CD1c-positive myeloid dendritic cell (primary cell): Measurements from ENCODE around the gene TBC1D2B.

Source experiments
- DNase-seq: peaks from one replicate; pipeline ENCODE4 v3.0.0-alpha.2; 2016; ENCODE audit errors: extremely low spot score

TBC1D2B gene

DNA sequence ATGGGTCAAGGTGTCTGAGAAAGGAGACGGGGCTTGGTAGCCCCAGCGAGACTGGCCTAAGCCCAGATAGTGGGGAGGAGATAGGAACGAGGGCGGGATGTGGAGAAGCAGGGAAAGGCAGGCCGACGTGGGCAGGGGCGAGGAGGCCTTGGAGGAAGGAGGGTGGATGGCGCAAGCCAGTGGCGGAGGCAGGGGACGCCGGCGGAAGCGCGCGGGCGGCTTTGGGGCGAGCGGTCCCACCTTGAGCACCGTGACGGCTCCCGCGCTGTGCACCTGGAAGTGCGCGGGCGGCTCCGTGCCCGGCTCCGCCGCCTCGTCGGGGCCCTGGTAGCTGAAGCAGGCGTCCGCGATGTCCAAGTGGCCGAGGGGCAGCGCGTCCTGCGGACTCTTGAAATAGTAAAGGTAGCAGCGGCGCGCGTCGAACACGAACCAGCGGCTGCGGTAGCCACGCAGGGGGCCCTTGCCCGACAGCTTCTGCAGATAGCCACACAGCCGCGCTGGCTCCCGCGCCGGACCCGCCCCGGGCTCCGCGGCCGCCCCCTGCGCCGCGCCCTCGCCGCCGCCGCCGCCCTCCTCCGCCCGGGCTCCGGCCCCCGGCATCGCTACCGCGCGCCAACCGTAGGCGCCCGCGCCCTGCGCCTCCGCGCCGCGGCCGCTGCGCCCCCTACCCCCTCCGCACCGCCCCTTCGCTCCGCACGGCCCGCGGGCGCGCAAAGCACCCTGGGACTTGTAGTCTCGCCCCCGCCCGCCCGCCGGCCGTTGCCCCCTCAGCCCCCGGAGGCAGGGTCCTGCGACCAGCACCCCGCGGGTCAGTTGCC lies at the start of gene TBC1D2B:
TSS of gene TBC1D2B (minus strand) at position 659 of the 818 bp plus-strand sequence. CDS start at position 600, 59 bp downstream.
- DNase-seq = peak; percentile 63

DNA sequence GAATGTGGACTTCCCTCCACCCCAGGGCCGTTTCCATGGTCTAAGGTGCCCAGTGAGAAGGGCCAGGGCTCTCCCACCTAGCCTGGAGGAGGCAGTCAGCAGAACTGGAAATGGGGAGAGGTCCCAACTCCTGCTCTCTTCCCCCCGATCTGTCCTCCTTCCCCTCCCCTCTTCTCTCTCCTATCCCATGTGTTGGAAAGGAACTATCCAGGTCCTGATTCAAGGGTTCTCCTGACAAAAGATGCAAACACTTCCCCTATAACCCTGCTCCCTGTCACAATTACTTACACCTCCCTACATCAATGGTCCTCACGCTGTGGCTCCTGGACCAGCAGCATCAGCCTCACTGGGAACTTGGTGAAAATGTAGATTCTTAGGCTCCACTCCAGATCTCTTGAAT lies 47.8 kb upstream of the TBC1D2B start:
- DNase-seq = no peak

DNA sequence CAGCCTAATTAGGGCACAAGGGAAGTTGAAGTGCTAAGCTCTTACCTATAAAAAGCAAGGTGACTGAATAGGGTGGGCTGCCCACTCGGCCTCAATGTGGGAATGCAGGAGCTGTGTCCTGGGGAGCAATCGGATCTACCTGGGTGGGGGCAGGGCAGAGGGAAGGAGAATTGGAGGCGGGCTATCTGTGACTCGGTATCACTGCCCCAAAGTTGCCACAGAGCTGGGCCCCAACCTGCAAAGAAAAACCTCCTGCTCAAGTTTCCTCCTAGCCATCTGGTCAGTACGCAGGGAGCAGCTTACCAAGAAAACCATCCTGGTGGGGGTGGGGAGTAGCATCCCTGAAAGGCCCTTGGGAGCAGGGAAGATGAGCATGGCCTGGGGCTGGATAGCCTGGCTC lies 43.0 kb upstream of the TBC1D2B start:
- no peak for DNase-seq

DNA sequence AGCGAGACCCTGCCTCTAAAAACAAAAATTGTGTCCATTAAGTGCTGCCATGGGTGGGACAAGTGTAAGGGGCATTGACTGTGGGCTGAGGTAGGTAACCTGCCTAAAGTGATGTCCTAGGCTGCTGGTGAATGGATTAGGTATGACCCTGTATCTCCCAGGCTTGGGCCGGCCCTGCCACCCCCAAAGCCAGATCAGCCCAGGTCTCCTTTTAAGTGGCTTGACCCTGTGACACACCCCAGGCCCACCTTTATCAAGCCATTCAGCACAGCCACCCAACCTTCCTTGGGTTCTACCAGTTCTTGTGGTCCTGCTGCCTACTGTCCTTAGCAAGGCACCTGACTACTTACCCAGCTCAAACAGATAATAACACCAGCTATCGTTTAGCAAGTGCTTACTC lies 35.0 kb upstream of the TBC1D2B start:
- no peak for DNase-seq

DNA sequence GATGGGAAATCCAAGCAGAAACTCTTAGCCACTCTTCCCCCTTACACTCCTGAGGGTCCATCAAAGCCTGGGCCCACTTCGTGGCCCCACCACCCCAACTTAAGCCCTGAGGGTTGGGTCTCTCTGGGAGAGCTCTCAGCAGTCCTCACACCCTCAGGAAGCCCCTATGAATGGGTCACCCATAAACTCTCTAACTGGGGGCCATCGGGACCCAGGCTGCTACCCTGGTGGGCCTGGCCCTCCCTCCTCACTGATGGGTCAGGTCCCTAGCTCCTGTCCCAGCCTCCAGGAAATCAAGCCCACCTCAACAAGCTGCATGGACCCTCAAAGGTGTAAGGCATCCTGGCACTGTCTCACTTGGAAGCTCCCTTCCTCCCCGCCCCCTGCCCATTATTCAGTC lies 34.3 kb upstream of the TBC1D2B start:
- no peak for DNase-seq

DNA sequence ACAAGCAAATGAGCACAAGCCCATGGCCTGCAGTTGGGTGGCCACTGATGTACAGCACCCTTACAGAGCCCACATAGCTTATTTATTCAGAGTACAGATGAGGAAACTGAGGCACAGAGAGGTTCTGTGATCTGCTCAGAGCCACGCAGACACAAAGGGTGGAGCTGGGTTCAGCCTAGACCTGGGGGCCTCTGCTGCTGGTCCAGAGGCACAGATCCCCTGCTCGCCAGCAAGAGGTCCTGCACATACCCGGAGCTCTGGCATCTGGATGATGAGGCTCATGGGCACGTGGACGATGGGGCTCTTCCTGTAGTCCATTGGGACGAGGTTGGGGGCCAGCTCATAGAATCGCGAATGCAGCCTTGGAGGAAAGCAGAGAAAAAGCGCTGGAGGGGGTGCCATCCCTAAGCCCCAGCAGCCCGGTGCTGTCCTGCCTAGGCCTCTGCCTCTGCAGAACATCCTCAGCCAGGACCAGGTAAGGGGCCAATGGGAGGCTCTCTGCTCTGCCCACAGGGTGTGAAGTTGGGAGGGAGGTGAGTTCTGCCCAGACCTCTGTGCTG lies 33.5 kb upstream of the TBC1D2B start:
- no peak for DNase-seq

DNA sequence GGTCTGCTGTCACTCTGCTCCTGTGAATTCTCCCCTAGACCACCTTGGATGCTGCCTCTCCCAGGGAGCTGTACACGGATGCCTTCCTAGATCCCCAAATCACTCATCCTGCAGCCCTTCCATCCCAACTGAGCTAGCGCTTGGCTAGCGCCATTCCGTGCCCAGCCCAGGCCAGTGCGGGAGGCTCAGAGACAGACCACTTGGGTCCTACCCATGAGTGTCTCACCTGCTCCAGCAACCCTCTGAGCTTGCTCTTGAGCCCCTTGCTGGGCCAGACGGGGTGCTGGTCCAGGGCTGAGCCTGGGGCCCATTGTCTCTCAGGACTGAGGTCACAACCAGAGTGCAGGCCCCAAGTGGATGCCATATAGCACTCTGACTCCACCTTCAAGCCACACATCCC lies 32.6 kb upstream of the TBC1D2B start:
- DNase-seq = no peak

DNA sequence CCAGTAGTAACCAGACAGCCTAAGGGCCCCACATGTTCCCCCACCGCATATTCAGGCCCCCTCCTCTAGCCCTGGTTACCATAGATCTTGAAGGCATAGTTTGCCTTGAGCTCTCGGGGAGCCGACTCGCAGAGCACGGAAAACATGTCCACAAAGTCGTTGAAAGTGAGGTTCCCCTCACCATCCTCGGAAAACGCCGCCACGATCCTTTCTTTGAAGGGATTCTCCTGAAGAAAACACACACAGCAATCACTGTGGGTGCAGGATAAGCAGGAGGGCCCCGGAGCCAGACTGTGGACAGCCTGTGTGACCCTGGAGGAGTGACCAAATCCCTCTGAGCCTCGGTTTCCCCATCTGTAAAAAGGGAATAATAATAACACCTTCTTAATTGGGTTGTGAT lies 31.6 kb upstream of the TBC1D2B start:
- DNase-seq = no peak

DNA sequence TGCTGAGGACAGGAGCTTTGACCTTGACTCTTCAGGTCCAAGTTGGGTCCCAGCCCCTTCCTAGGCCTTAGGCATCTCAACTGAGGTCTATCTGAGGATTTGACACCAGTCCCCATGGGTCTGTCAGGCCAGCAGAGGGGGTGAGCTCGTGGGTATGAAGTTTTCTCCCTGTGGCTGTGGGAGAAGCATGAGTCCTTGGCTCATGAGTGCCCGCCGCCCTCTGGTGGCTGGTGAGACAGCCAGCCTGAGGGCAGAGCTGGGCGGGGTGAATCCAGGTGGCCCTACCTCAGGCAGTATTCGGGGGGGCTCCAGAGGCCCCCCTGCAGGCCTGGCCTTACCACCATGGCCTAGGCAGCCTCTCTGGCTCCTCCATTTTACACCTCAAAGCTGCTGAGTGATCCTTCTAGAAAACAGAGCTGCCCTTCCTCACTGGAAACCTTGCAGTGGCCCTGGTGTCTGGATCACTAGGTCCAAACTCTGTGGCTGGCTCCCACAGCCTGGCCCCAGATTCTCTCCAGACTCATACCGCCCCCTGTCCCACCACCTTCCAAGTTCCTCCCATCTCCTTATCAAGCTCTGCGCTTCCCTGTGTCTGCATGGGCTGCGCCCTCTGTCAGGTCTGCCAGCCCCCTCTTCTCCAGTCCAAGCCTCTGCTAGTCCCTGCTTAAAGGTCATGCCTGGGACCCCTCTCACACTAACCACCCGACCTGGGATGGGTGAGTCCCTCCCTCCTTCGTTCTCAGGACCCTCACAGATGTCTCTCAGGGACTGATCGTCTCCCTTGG lies 31.0 kb upstream of the TBC1D2B start:
- peak; percentile 90 for DNase-seq

DNA sequence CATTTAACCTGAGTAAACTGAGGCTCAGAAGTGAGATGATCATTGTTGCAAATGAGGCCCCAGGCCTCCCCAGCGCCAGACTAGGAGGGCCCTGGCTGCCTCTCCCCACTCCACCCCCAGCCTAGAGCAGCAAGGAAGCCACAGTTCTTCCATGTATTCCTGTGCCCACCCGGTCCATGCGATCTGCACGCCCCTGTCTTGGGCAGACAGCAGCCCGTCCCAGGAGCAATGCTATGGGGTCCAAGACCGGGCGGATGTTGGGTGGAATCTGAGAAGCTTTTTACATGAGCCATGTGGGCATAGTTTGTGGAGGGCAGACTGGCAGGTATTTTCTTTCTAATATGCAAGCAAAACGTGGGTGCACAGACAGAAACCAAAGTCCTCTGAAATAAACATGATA lies 30.0 kb upstream of the TBC1D2B start:
- DNase-seq = no peak

DNA sequence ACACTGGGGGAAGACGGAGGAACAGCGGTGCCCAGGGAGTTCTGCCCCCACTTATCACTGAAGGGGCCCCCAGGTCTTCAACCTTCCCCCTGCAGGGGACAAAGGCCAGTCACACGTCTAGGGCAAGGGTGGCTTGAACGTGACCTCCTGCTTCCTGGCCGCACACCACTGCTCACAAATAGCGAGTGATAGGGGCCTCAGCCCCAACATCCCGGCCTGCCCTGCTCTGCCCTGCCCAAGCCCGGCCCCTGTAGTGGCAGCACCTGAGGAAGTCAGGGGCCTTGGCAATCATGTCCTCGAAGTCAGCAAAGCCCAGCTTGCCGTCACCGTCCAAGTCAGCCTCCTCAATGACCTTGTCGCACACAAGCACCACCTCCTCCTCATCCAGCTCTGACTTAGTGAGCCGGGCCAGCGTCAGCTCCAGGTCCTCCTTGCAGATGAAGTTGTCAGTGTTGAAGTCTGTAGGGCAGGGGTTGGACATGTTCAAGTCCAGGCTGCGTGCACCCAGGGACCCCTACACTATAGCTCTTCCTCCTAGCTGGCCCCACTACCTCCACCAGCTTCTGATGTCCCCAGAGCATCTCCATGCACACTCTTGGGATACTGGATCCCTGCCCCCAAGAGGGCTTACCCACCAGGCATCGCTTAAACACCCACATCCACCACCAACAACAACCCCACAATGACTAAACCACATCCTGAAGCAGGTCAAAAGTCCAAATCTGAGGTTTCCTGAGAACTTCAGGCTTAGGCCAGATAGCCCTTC lies 28.1 kb upstream of the TBC1D2B start:
- DNase-seq = peak; percentile 35

DNA sequence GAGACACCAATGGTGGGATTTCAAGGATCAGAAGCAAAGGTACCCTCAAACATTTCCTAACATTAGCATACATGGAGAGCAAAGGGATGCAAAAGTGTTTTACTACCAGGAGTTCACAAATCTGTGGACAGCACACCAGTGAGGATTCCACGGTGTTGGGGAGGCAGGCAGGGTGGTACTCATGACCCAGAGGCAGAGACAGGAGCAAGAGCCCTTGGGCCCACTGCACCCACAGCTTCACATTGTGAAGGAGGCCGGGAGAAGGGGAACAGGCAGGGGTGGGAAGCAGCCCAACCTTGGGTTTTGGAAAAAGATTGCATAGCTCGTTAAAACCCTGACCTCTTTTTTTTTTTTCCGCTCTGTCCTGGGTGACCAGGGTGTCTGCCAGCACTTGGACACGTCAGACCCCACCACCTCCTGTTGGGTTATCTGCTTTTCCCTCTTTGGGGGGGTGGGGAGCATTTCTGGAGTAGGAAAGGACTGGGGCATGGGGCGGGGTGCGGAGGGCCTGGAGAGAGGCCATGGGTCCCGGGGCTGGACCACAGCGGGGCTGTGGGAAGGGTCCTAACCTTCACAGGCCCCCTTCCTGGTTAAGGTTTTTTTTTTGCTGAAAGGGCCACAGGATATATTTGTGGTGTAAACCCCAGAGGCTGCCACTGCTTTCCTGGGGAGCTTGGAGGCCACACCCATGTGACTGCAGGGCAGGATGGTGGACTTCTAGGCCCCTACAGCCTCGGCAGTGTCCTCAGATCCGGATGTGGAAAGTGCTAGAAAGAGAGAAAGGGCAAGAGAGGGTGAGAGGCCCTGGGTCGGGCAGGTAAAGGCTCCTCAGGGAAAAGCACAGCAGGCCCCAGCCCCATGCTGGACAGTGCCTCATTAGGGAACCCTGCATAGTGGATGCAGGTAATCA lies 27.3 kb upstream of the TBC1D2B start:
- no peak for DNase-seq

DNA sequence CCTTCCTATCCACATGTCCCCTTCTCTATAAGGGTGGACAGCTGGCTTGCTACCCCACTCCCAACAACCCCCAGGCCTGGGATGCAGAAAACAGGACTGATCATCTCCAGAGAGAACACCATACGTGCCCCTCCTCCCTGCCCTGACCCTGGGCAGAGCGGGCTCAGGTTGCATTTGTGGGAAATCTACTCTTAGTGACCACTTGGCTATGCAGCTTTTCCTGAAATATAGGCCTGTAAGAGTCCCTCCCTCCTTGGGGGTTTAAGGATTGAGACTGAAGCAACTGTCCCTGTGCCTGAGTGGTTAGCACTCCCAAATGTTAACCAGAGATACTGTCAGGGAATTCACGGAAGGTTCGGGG lies 26.6 kb upstream of the TBC1D2B start:
- DNase-seq = no peak

DNA sequence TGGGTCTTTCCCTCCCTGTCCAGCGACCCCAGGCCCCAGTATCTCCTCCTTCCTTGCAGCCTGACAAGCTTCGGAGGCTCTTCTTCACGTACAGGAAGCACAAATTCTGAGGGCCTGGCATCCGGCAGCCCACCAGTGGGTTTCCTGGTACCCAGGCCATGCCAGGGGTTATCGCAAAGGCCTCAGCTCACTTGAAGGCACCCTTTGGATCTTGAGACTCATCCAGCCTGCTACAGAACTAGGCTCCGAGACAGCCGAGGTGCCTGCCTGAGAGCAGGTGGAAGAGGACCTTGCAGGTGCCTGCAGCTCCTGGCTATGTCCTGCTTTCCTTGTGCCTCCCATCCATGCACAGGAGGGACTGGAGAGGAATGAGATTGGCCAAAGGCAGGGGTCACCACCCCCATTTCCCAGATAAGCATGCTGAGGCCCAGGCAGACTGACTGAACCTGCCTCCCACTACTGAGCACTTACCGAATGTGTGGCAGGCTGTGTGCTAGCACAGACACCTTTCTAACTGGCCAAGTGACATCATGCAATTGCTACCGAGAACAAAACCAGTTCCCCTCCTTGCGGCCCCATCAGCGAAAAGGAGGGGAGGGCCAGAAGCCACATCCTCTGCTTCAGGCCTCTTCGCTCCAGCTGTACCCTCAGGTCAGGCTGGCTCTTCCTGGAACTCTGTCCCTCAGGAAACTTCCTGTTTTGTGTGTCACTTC lies 26.1 kb upstream of the TBC1D2B start:
- peak; percentile 77 for DNase-seq

DNA sequence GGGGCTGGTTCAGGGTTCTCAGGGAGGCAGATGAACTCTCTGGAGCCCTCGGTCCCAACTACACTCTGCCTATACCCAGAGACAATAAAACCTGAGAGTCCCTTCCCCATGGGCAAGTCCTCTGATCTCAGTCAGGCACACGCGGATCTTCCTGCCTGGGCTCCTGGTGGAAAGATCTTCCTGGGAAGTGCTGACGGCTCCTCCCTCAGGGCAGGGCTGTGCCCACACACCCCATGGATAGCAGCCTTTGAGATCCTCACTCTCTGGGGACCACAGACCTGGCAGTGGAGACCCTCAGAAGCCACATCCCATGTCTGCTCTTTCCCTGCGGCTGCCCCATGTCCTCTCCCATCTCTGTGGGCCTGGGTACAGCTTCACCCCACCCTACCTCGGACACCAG lies 25.2 kb upstream of the TBC1D2B start:
- no peak for DNase-seq

DNA sequence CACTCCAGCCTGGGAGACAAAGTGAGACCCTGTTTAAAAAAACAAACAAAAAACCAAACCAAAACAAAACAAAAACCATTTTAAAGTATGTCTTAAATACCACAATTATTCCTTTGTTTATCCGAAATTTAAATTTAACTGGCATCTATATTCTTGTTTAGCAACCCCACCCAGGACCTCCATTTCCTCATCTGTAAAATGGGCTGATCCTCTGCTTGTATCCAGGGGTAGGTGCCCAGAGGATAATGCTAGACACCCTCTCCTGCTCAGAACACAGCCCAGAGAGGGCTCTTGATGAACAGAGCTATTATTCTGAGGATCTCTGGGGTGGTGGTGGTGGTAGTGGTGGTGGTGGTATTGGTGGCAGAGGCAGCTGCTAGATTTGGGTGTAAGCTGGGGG lies 24.7 kb upstream of the TBC1D2B start:
- DNase-seq = no peak

DNA sequence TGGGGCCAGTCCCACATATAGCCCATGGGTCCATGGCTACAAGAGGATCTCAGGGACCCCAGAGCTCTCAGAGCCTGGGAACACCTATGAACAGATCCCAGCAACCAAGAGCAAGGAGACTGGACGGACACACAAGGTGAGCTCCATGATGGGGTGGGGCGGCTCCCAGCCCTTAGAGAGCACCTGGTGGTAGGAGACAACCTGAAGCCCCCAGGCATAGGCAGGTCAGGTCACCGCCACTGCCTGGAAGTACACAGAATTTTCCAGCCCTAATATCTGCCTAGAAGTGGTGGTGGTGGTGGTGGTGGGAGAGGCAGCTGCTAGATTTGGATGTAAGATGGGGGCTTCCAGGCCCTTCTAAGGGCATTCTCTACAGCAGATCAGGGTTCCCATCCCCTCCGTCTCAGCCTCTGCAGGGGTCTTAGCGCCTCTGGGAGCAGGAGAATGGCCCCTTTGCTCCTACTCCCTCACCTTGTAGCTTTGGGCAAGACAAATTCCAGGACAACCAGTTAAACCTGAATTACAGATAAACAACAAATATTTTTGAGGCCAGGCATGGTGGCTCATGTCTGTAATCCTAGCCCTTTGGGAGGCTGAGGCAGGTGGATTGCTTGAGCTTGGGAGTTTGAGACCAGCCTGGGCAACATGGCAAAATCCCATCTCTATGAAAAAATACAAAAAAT lies 24.1 kb upstream of the TBC1D2B start:
- DNase-seq = no peak

DNA sequence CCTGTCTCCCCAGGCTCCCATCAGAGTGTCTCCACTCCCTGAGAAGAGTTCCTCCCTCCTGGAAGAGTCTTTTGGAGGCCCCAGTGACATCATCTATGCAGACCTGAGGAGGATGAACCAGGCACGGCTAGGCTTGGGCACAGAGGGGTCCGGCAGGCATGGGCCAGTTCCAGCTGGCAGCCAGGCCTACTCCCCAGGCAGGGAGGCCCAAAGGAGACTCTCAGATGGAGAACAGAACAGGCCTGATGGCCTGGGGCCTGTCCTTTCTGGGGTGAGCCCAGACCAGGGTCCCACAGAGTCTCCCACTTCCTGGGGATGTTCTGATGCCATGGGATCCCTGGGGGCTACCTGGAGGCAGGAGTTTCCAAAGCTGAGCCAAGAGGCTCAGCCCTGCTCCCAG lies 23.4 kb upstream of the TBC1D2B start:
- DNase-seq = no peak

DNA sequence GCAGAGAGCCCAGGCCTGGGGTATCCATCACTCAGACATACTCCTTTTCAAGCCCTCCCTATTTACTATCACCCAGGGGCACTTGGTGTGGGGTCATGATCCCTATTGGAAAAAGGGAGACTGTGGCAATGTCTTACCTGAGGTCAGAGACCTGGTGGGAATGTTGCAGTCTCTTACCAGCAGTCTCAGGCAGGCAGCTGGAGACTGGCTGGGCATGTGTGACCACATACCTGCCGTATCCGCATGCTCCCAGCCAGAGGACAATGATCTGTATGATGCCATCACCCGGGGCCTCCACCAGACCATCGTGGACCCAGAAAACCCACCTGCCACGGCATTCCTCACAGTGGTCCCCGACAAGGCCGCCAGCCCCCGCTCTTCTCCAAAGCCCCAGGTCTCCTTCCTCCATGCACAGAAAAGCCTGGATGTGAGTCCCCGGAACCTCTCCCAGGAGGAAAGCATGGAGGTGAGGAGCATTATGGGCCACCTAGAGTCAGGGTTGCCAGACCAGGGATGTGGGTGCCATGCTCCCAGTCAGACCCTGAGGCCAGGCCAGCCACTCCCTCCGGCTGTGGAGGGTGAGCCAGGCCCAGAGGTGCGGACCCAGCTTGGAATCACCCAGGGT lies 20.7 kb upstream of the TBC1D2B start:
- DNase-seq = no peak
